ENCODE data around the gene GPX4. TPM values are rescaled to one million over a fixed set of nuclear protein-coding genes. Genes with fewer than 3 reads are reported as not detected.

GPX4 gene
- total RNA-seq, 4 donors from 2014 or later, result 616 to 907 (median 819) TPM

DNA sequence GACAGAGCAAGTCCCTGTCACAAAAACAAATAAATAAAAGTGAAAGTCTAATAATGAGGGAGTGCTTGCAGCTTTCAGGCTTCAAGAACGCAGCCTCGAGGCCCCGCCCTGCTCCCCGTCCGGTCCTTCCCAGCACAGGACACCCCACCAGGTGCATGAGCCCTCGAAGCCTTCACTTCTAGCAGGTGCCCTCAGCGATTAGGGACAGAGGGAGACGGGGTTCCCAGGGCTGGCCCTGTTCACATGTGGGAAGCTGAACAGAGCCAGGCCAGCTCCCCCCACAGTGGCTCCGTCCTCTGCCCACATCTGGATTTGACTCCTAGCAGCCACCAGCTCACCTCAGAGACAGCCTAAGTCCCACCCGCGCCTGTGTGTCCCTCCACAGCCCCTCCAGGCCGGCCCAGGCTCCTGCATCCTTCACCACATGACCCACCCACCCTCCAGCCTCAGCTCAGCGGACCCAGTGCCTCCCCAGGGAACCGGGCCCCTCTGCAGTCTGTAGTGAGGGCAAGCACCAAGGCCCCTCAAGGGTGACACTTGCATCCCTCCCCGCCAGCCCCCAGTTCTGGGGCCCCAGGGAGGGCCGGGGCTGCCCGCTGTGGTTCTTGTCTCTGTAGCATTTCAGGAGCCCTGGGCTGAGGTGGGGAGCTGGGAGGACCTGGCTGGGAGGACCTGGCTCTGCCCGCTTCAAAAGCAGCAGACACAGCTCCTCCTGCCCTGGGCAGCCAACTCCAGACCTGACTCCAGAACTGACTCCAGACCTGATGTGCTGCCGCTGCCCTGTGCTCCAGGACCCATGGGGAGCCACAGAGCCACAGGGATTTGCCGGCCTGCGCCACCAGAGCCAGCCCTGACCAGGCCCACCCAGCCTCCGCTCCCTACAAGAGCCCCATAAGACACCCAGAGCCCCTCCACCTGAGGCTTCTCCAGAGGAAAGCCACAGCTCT lies 27.2 kb downstream of the GPX4 start:
- peaks cover 27 to 32% of the 10 kb centered on the region in 2 donors for H3K4me1 ChIP-seq
- H3K9me3 ChIP-seq, result no peaks in the 10 kb centered on the region
- peak; percentile 17 to 18 for ATAC-seq
- peak overlapping the region; percentile 56 to 81 (median 76) for H3K27ac ChIP-seq
- peak overlapping the region; percentile 56 to 69 (median 61) for H3K4me3 ChIP-seq
- peaks cover 0 to 13% of the 10 kb centered on the region in 2 donors for H3K36me3 ChIP-seq
- in situ Hi-C loops (cut with MboI; ENCODE audit: low sequenced_read_pairs in 4 of 4) (no loop called here), intact Hi-C loops (cut with DNase I; ENCODE audit: low total_unique reads) (loop anchor here (5.0 kb wide), 1 partner anchor 61 kb away; no protein-coding TSS in a partner anchor)
- no peaks in the 10 kb centered on the region for H3K27me3 ChIP-seq
- TF ChIP-seq, protein P1, sequence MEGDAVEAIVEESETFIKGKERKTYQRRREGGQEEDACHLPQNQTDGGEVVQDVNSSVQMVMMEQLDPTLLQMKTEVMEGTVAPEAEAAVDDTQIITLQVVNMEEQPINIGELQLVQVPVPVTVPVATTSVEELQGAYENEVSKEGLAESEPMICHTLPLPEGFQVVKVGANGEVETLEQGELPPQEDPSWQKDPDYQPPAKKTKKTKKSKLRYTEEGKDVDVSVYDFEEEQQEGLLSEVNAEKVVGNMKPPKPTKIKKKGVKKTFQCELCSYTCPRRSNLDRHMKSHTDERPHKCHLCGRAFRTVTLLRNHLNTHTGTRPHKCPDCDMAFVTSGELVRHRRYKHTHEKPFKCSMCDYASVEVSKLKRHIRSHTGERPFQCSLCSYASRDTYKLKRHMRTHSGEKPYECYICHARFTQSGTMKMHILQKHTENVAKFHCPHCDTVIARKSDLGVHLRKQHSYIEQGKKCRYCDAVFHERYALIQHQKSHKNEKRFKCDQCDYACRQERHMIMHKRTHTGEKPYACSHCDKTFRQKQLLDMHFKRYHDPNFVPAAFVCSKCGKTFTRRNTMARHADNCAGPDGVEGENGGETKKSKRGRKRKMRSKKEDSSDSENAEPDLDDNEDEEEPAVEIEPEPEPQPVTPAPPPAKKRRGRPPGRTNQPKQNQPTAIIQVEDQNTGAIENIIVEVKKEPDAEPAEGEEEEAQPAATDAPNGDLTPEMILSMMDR (IDR thresholded peaks at IDR 0.05 in 4 of 5, conservative IDR thresholded peaks at IDR 0.05 in 1 of 5), result no peak
- no peak for TF ChIP-seq POLR2A (IDR thresholded peaks at IDR 0.05)
- DNase-seq, result no peak

DNA sequence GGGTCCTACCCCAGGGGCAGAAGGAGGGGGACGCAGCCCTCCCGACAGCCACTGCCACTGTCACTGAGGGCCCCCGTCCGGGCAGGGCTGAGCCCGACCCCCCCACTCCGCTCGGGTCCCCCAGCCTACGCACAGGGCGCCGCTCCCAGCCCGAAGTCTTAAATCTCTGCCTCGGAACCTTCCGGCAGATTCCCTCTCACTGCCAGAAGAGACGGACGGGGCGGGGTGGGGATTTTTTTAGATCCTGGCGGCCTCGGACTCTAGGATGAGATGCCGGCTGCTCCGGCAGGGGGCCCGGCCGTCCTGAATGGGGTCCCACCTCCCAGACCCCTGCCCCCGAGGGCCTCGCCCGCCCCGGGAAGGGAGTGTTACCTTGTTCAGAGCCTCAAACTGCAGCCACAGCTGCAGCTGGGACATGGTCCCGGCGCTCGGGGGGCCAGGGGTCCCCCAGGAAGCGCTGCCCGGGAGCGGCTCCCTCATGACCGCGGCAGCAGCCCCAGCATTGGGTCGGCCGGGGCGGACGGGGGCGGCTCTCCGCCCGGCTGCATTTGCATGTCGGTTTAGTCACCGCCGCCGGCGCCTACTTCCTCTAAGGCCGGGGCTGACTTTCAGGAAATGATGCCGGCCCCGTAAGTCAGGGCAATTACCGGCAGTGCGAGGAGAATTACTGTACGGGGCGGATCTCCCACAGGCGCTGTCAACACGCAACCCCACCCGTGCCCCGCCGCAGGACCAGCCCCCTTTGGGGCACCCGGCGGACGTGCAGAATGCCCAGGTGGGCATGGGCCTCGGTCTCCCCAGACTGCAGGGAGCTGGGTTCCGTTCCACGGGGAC lies 28.1 kb downstream of the GPX4 start:
- TF ChIP-seq POLR2A (IDR thresholded peaks at IDR 0.05), result peak; percentile 37 to 46
- TF ChIP-seq, protein P1 (IDR thresholded peaks at IDR 0.05 in 4 of 5, conservative IDR thresholded peaks at IDR 0.05 in 1 of 5), result peak in 1 of 5 experiments; percentile 4
- in situ Hi-C loops (cut with MboI; ENCODE audit: low sequenced_read_pairs in 4 of 4), result no loop called here
- ATAC-seq (peak; percentile 65 to 66), DNase-seq (peak; percentile 53 to 58)
- no peaks in the 10 kb centered on the region for H3K27me3 ChIP-seq
- no peaks in the 10 kb centered on the region for H3K9me3 ChIP-seq
- peak overlapping the region; percentile 56 to 69 (median 61) for H3K4me3 ChIP-seq
- intact Hi-C loops (cut with DNase I; ENCODE audit: low total_unique reads), result loop anchor here (2.0 to 5.0 kb wide), 2 partner anchors 41 to 60 kb away; no protein-coding TSS in a partner anchor
- peak overlapping the region; percentile 56 to 81 (median 76) for H3K27ac ChIP-seq
- H3K4me1 ChIP-seq, result peaks cover 21 to 32% of the 10 kb centered on the region in 2 donors
- H3K36me3 ChIP-seq, result peaks cover 0 to 5% of the 10 kb centered on the region in 2 donors

DNA sequence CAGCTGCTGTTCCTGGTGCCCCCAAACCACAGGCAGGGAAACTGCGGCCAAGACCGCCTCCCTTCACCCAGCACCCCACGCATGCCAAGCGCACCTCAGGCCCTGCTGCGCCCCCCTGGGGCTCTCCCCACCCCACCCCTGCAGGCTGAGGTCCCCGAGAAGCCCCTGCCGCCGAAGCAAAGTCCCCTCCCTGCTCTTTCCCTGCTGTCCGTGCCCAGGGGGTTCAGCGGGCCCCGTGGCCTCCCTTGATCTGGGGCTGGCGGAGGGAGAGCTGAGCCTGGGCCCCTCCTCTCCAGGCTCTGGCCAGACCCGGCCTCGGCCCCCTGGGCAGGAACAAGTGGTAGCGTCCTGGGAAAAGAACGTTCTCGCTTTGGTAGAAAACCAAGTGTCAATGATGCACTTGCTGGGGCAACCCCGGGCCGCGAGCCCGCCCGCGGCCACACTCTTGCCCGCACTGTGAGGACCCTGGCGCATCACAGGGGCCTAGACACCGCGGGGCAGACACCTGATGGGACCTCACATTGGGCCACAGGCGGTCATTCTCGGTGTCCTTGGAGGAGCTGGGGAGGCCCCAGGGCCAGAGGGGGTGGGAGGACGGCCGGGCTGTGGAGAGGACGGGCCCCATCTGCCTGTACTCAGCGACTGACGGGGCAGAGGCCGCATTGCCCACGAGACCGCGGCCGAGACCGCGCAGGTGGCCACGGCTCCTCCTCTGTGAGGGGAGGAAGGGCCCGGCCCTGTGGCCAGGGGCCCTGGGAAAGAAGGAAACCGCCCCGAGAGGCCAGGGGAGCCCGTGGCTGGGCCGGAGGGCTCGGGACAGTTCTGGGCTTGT lies 29.0 kb downstream of the GPX4 start:
- Histone ChIP-seq H3K27ac (peak overlapping the region; percentile 56 to 81 (median 76)), H3K36me3 (no peaks in the 10 kb centered on the region), H3K9me3 (no peaks in the 10 kb centered on the region), H3K4me1 (peaks cover 21 to 32% of the 10 kb centered on the region in 2 donors), H3K27me3 (no peaks in the 10 kb centered on the region), H3K4me3 (peak overlapping the region; percentile 56 to 69 (median 61))
- DNase-seq (no peak), ATAC-seq (no peak)
- TF ChIP-seq, protein P1 (IDR thresholded peaks at IDR 0.05 in 4 of 5, conservative IDR thresholded peaks at IDR 0.05 in 1 of 5), result no peak
- no peak for TF ChIP-seq POLR2A (IDR thresholded peaks at IDR 0.05)
- in situ Hi-C loops (cut with MboI; ENCODE audit: low sequenced_read_pairs in 4 of 4) (no loop called here), intact Hi-C loops (cut with DNase I; ENCODE audit: low total_unique reads) (loop anchor here (2.0 to 5.0 kb wide), 2 partner anchors 40 to 60 kb away; no protein-coding TSS in a partner anchor)

DNA sequence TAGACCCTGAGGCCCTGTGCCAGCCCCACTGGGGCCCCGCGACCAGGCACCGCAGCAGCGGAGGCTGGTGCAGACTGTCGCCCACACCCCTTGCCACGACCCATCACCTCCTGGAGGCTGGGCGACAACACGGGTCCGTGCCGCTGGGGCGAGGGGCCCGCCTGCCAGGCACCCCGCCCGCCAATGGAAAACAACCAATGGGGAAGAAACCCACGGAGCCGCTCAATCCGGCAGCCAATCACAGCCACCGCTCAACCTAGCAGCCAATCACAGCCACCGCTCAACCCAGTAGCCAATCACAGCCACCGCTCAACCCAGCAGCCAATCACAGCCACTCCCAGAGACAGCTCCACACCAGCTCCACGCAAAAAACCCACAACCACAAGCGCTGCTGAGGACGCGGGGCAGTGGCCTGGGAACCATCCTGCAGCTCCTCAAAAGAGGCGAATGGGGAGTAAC lies 29.7 kb downstream of the GPX4 start:
- H3K27me3 ChIP-seq, result no peaks in the 10 kb centered on the region
- H3K4me1 ChIP-seq, result peaks cover 21 to 32% of the 10 kb centered on the region in 2 donors
- no peaks in the 10 kb centered on the region for H3K36me3 ChIP-seq
- in situ Hi-C loops (cut with MboI; ENCODE audit: low sequenced_read_pairs in 4 of 4), result no loop called here
- peak overlapping the region in 2 of 4 donors; percentile 72 to 80 for H3K27ac ChIP-seq
- intact Hi-C loops (cut with DNase I; ENCODE audit: low total_unique reads), result loop anchor here (2.0 to 5.0 kb wide), 2 partner anchors 39 to 59 kb away; no protein-coding TSS in a partner anchor
- H3K9me3 ChIP-seq, result no peaks in the 10 kb centered on the region
- DNase-seq, result no peak
- TF ChIP-seq, protein P1 (IDR thresholded peaks at IDR 0.05 in 4 of 5, conservative IDR thresholded peaks at IDR 0.05 in 1 of 5), result no peak
- TF ChIP-seq POLR2A (IDR thresholded peaks at IDR 0.05), result no peak
- no peak for ATAC-seq
- no peak overlapping the region for H3K4me3 ChIP-seq
